GM20000 (cell line): ENCODE data around the gene OR10P1.

Source experiments
- DNase-seq: peaks from one replicate; pipeline ENCODE4 v3.0.0; 2012; ENCODE audit warnings: low spot score
- CTCF ChIP-seq: IDR thresholded peaks from 2 replicates; pipeline ENCODE4 v1.5.1; 2012; ENCODE audit warnings: mild to moderate bottlenecking, control low read depth; ENCODE audit errors: extremely low read depth, missing control alignments

OR10P1 gene

GRCh38 chr12:55675666-55676065 lies 39.0 kb downstream of the OR10P1 start:
- TF ChIP-seq CTCF, result no peak

GRCh38 chr12:55676707-55677106 lies 40.0 kb downstream of the OR10P1 start:
- TF ChIP-seq CTCF, result no peak
- no peak for DNase-seq

More at GRCh38 chr12:55675666-55676065, 39.0 kb downstream of the OR10P1 start:
- no peak for DNase-seq

GRCh38 chr12:55679691-55680090 lies 43.0 kb downstream of the OR10P1 start:
- DNase-seq, result no peak
- TF ChIP-seq CTCF, result no peak

DNA sequence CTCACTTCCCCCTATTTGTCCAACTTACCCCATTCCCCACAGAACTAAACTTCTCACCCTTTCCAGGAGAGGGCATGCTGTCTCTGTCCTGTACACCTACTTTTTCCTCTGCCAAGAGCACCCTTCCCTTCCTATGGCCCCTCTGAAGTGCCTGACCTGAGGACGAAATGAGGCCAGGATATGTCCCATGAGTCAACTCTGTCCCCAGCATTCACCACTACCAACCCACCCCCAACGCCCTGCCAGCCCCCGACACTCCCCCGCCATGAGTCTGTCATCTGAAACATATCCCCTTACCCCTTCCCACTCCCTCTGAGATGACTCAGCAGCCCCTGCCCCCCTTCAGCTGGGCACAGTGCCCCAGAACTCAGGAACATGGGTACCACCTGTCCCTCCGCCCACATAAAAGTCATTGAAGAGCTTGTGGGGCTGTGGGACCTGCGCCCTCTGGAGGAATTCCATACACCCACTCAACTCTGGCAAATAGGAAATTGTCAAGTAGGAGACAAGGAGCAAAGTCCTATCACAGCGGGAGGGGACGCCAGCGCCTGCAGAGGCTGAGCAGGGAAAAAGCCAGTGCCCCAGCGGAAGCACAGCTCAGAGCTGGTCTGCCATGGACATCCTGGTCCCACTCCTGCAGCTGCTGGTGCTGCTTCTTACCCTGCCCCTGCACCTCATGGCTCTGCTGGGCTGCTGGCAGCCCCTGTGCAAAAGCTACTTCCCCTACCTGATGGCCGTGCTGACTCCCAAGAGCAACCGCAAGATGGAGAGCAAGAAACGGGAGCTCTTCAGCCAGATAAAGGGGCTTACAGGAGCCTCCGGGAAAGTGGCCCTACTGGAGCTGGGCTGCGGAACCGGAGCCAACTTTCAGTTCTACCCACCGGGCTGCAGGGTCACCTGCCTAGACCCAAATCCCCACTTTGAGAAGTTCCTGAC lies 44.7 kb downstream of the OR10P1 start:
- DNase-seq, result no peak
- TF ChIP-seq CTCF, result no peak

DNA sequence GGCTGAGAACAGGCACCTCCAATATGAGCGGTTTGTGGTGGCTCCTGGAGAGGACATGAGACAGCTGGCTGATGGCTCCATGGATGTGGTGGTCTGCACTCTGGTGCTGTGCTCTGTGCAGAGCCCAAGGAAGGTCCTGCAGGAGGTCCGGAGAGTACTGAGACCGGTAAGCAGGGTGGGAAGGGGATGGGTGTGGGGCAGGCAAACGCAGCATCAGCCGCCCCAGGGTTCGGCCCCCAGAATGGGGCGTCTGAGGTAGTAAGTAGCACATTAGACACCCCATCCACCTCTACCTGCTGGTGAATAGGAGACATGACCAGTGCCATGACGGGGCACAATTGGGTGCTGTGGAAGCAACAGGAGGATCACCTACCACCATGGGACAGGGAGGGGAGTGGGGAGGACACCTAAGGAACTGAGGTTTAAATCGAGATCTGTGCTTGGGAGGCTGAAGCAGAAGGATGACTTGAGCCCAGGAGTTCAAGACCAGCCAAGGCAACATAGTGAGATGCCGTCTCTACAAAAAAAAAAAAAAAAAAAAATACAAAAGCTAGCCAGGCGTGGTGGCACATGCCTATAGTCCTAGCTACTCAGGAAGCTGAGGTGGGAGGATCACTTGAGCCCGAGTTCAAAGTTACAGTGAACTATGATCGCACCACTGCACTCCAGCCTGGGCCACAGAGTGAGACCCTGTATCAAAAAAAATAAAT lies 45.5 kb downstream of the OR10P1 start:
- DNase-seq, result no peak
- TF ChIP-seq CTCF, result no peak

GRCh38 chr12:55683676-55684075 lies 47.0 kb downstream of the OR10P1 start:
- no peak for DNase-seq
- TF ChIP-seq CTCF, result no peak

GRCh38 chr12:55684761-55685370 lies 48.2 kb downstream of the OR10P1 start:
- DNase-seq, result no peak
- TF ChIP-seq CTCF, result no peak
